Dendritic cell treated with granulocyte-macrophage colony-stimulating factor and Interleukin-4, amounts not matched to agents 40 ng/mL and 50 ng/mL, for 4 days (primary cell): ENCODE results near the gene EML6.

Experiments used
- H3K27ac Mint-ChIP-seq: one replicate; pipeline ENCODE4 v1.8.0; 2022; ENCODE audit warnings: mild to moderate bottlenecking, mixed read lengths
- H3K27me3 Mint-ChIP-seq: one replicate; pipeline ENCODE4 v1.8.0; 2022; ENCODE audit warnings: mild to moderate bottlenecking, mixed read lengths
- H3K36me3 Mint-ChIP-seq: one replicate; pipeline ENCODE4 v1.8.0; 2022; ENCODE audit warnings: low read depth, mixed read lengths
- H3K4me1 Mint-ChIP-seq: one replicate; pipeline ENCODE4 v1.8.0; 2022; ENCODE audit warnings: low read depth, mixed read lengths
- H3K4me3 Mint-ChIP-seq: one replicate; pipeline ENCODE4 v1.8.0; 2022; ENCODE audit warnings: mild to moderate bottlenecking, moderate library complexity, mixed read lengths
- H3K9me3 Mint-ChIP-seq: one replicate; pipeline ENCODE4 v1.8.0; 2022; ENCODE audit warnings: mixed read lengths
- intact Hi-C: fragments of 100-400 bp; cut with micrococcal nuclease; formaldehyde crosslinking; loops from one replicate; pipeline ENCODE4 v1.15.0; 2022

Gene EML6

GRCh38 chr2:54906716-54907115 is 183.3 kb downstream of the EML6 start:
- intact Hi-C loops = no loop called here
- no peaks in the 10 kb centered on the region for H3K36me3 Mint-ChIP-seq
- H3K4me1 Mint-ChIP-seq = peaks cover 13% of the 10 kb centered on the region
- peaks cover 8% of the 10 kb centered on the region for H3K9me3 Mint-ChIP-seq
- no peak overlapping the region for H3K27ac Mint-ChIP-seq
- no peak overlapping the region for H3K4me3 Mint-ChIP-seq
- H3K27me3 Mint-ChIP-seq = no peaks in the 10 kb centered on the region

GRCh38 chr2:54907663-54908062 is 184.2 kb downstream of the EML6 start:
- Mint-ChIP-seq H3K27ac (no peak overlapping the region), H3K4me3 (no peak overlapping the region), H3K27me3 (no peaks in the 10 kb centered on the region), H3K4me1 (peaks cover 13% of the 10 kb centered on the region), H3K36me3 (no peaks in the 10 kb centered on the region), H3K9me3 (peaks cover 8% of the 10 kb centered on the region)
- intact Hi-C loops = no loop called here

GRCh38 chr2:54908591-54908990 is 185.1 kb downstream of the EML6 start:
- Mint-ChIP-seq H3K9me3 (peaks cover 8% of the 10 kb centered on the region), H3K36me3 (no peaks in the 10 kb centered on the region), H3K4me3 (no peak overlapping the region), H3K4me1 (peaks cover 12% of the 10 kb centered on the region), H3K27me3 (no peaks in the 10 kb centered on the region), H3K27ac (no peak overlapping the region)
- intact Hi-C loops = no loop called here

- Mint-ChIP-seq H3K27ac (no peak overlapping the region), H3K4me3 (no peak overlapping the region), H3K4me1 (peaks cover 7% of the 10 kb centered on the region), H3K36me3 (no peaks in the 10 kb centered on the region), H3K27me3 (no peaks in the 10 kb centered on the region), H3K9me3 (peaks cover 7% of the 10 kb centered on the region)
- intact Hi-C loops = no loop called here
Observed at GRCh38 chr2:54909001-54909400, 185.5 kb downstream of the EML6 start.

- intact Hi-C loops = no loop called here
- Mint-ChIP-seq H3K27ac (no peak overlapping the region), H3K4me3 (no peak overlapping the region), H3K9me3 (no peaks in the 10 kb centered on the region), H3K27me3 (no peaks in the 10 kb centered on the region), H3K4me1 (no peaks in the 10 kb centered on the region), H3K36me3 (no peaks in the 10 kb centered on the region)
Observed at GRCh38 chr2:54912305-54912704, 188.8 kb downstream of the EML6 start.

GRCh38 chr2:54912893-54913292 is 189.4 kb downstream of the EML6 start:
- Mint-ChIP-seq H3K27me3 (no peaks in the 10 kb centered on the region), H3K27ac (no peak overlapping the region), H3K4me3 (no peak overlapping the region), H3K9me3 (no peaks in the 10 kb centered on the region), H3K4me1 (no peaks in the 10 kb centered on the region), H3K36me3 (no peaks in the 10 kb centered on the region)
- intact Hi-C loops = no loop called here

- H3K4me3 Mint-ChIP-seq = no peak overlapping the region
- intact Hi-C loops = no loop called here
- no peaks in the 10 kb centered on the region for H3K27me3 Mint-ChIP-seq
- no peaks in the 10 kb centered on the region for H3K4me1 Mint-ChIP-seq
- H3K27ac Mint-ChIP-seq = no peak overlapping the region
- H3K9me3 Mint-ChIP-seq = no peaks in the 10 kb centered on the region
- H3K36me3 Mint-ChIP-seq = no peaks in the 10 kb centered on the region
Observed at GRCh38 chr2:54914637-54915036, 191.2 kb downstream of the EML6 start.

- no peaks in the 10 kb centered on the region for H3K9me3 Mint-ChIP-seq
- intact Hi-C loops = no loop called here
- no peak overlapping the region for H3K27ac Mint-ChIP-seq
- H3K36me3 Mint-ChIP-seq = no peaks in the 10 kb centered on the region
- no peaks in the 10 kb centered on the region for H3K4me1 Mint-ChIP-seq
- no peak overlapping the region for H3K4me3 Mint-ChIP-seq
- no peaks in the 10 kb centered on the region for H3K27me3 Mint-ChIP-seq
Observed at GRCh38 chr2:54915101-54915500, 191.6 kb downstream of the EML6 start.

- H3K27me3 Mint-ChIP-seq = no peaks in the 10 kb centered on the region
- H3K9me3 Mint-ChIP-seq = peaks cover 12% of the 10 kb centered on the region
- H3K4me3 Mint-ChIP-seq = no peak overlapping the region
- H3K27ac Mint-ChIP-seq = no peak overlapping the region
- intact Hi-C loops = no loop called here
- no peaks in the 10 kb centered on the region for H3K4me1 Mint-ChIP-seq
- no peaks in the 10 kb centered on the region for H3K36me3 Mint-ChIP-seq
Observed at GRCh38 chr2:54916637-54917036, 193.2 kb downstream of the EML6 start.

GRCh38 chr2:54918647-54919280 is 195.3 kb downstream of the EML6 start:
- Mint-ChIP-seq H3K4me1 (no peaks in the 10 kb centered on the region), H3K27ac (no peak overlapping the region), H3K27me3 (no peaks in the 10 kb centered on the region), H3K4me3 (no peak overlapping the region), H3K36me3 (no peaks in the 10 kb centered on the region), H3K9me3 (peaks cover 12% of the 10 kb centered on the region)
- intact Hi-C loops = no loop called here

GRCh38 chr2:54920660-54921059 is 197.2 kb downstream of the EML6 start:
- peaks cover under 1% of the 10 kb centered on the region for H3K27me3 Mint-ChIP-seq
- H3K36me3 Mint-ChIP-seq = no peaks in the 10 kb centered on the region
- H3K27ac Mint-ChIP-seq = no peak overlapping the region
- no peak overlapping the region for H3K4me3 Mint-ChIP-seq
- no peaks in the 10 kb centered on the region for H3K4me1 Mint-ChIP-seq
- intact Hi-C loops = no loop called here
- peaks cover 12% of the 10 kb centered on the region for H3K9me3 Mint-ChIP-seq

- Mint-ChIP-seq H3K4me3 (no peak overlapping the region), H3K9me3 (peaks cover 12% of the 10 kb centered on the region), H3K27me3 (peaks cover 1% of the 10 kb centered on the region), H3K4me1 (no peaks in the 10 kb centered on the region), H3K36me3 (no peaks in the 10 kb centered on the region), H3K27ac (no peak overlapping the region)
- intact Hi-C loops = no loop called here
Observed at GRCh38 chr2:54924121-54924520, 200.7 kb downstream of the EML6 start.

- Mint-ChIP-seq H3K4me3 (no peak overlapping the region), H3K27ac (no peak overlapping the region), H3K27me3 (peaks cover 1% of the 10 kb centered on the region), H3K4me1 (no peaks in the 10 kb centered on the region), H3K9me3 (peaks cover 12% of the 10 kb centered on the region), H3K36me3 (no peaks in the 10 kb centered on the region)
- intact Hi-C loops = no loop called here
Observed at GRCh38 chr2:54925022-54925421, 201.6 kb downstream of the EML6 start.

- no peak overlapping the region for H3K4me3 Mint-ChIP-seq
- no peaks in the 10 kb centered on the region for H3K36me3 Mint-ChIP-seq
- no peaks in the 10 kb centered on the region for H3K9me3 Mint-ChIP-seq
- no peaks in the 10 kb centered on the region for H3K4me1 Mint-ChIP-seq
- H3K27me3 Mint-ChIP-seq = peaks cover 1% of the 10 kb centered on the region
- H3K27ac Mint-ChIP-seq = no peak overlapping the region
- intact Hi-C loops = no loop called here
Observed at GRCh38 chr2:54927085-54927750, 203.8 kb downstream of the EML6 start.
